Keratinocyte (primary cell): ENCODE data around the gene CDH1.
A peak's percentile ranks its signal among the peaks of the same experiment; 100 is the strongest.

Experiments used
- CTCF ChIP-seq, 3 experiments: IDR thresholded peaks in 1 of 3; conservative IDR thresholded peaks in 1 of 3; optimal IDR thresholded peaks in 1 of 3; 2 replicates in 2 of 3; 3 replicates in 1 of 3; pipeline versions ENCODE3 to v1.5.1; 2011; ENCODE audit warnings: low read length in 3 of 3, mild to moderate bottlenecking in 3 of 3, moderate library complexity in 2 of 3, control low read depth in 1 of 3, inconsistent platforms in 1 of 3; ENCODE audit not compliant: insufficient read depth in 2 of 3; ENCODE audit errors: extremely low read depth in 1 of 3
- EZH2 ChIP-seq: IDR thresholded peaks from one replicate; pipeline ENCODE4 v1.6.1; 2012; ENCODE audit warnings: inconsistent platforms, mild to moderate bottlenecking, low read length, moderate library complexity

- TF ChIP-seq CTCF (optimal IDR thresholded peaks at IDR 0.05 in 1 of 3, IDR thresholded peaks at IDR 0.05 in 1 of 3, conservative IDR thresholded peaks at IDR 0.05 in 1 of 3; ENCODE audit: extremely low read depth in 1 of 3, insufficient read depth in 2 of 3, low read length in 3 of 3) = peak; percentile 89 to 94 (median 91)
- no peak for TF ChIP-seq EZH2
These were observed 32.7 kb upstream of the CDH1 start for GRCh38 chr16:68704232-68704867.
